ENCODE results near the gene GALNT17.

GRCh38 chr7:71535616-71536015 is 403.7 kb downstream of the GALNT17 start:
- TF ChIP-seq CTCF (conservative IDR thresholded peaks at IDR 0.05; ENCODE audit: low read depth in 2 of 2) (no peak), POLR2AphosphoS5 (IDR thresholded peaks at IDR 0.05; ENCODE audit: low read depth) (no peak), REST (IDR thresholded peaks at IDR 0.05; ENCODE audit: unreplicated experiment) (no peak), ZNF114 (CRISPR knock-in tag; IDR thresholded peaks at IDR 0.05) (no peak), EZH2phosphoT487 (IDR thresholded peaks at IDR 0.05; ENCODE audit: unreplicated experiment) (no peak), EZH2 (IDR thresholded peaks at IDR 0.05; ENCODE audit: low read depth, unreplicated experiment) (no peak), CREB1 (CRISPR knock-in tag; IDR thresholded peaks at IDR 0.05; ENCODE audit: low read depth) (no peak)

Data from GM23338 (cell line).